HPDE6-E6E7 (cell line): ENCODE data around the gene SCFD2.
"Not testable (repeated sequence)": the region's sequence is repeated elsewhere in the genome, so short reads cannot be mapped to it uniquely, and the experiment has no call there.

Source experiments
- DNase-seq: peaks from one replicate; pipeline ENCODE4 v3.0.0; 2011; ENCODE audit warnings: missing footprints; ENCODE audit errors: extremely low spot score

The SCFD2 gene

DNA sequence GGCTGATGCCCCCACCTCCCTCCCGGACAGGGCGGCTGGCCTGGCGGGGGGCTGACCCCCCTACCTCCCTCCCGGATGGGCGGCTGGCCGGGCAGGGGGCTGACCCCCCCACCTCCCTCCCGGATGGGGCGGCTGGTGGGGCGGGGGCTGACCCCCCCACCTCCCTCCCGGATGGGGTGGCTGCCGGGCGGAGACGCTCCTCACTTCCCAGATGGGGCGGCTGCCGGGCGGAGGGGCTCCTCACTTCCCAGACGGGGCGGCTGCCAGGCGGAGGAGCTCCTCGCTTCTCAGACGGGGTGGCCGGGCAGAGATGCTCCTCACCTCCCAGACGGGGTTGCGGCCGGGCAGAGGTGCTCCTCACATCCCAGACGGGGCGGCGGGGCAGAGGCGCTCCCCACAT is 127.5 kb downstream of the SCFD2 start:
- not testable (repeated sequence) for DNase-seq

DNA sequence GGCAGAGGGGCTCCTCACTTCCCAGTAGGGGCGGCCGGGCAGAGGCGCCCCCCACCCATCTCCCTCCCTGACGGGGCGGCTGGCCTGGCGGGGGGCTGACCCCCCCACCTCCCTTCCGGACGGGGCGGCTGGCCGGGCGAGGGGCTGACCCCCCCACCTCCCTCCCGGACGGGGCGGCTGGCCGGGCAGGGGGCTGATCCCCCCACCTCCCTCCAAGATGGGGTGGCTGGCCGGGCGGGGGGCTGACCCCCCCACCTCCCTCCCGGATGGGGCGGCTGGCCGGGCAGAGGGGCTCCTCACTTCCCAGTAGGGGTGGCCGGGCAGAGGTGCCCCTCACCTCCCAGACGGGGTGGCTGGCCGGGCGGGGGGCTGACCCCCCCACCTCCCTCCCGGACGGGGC is 128.1 kb downstream of the SCFD2 start:
- not testable (repeated sequence) for DNase-seq

DNA sequence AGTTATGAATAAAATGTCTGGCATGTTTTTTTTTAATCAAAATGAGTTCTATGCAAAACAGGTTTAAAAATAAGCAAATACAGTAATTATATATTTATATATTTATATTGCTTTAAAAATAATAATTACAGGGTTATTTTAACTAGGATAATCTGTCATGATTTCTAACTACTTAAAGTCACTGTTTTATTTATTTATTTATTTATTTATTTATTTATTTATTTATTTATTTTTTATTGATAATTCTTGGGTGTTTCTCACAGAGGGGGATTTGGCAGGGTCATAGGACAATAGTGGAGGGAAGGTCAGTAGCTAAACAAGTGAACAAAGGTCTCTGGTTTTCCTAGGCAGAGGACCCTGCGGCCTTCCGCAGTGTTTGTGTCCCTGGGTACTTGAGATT is 129.2 kb downstream of the SCFD2 start:
- not testable (repeated sequence) for DNase-seq

GRCh38 chr4:53235547-53235946 is 130.3 kb downstream of the SCFD2 start:
- no peak for DNase-seq

DNA sequence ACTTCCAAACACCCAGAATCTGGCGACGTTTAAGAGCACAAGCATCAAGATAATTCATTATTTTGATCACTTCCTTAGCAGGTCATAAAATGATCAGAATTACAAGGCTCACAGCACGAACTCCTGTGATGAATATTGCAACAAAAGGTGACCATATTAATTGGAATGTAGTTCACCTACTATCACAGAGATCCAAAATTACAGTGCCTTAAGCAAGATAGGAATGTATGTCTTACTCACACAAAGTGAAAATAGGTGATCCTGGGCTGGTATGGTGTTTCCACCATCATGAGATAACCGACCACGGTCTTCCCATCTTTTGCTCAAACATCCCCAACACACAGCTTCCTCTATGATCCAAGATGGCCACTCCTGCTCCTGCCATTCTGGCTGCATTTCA is 131.2 kb downstream of the SCFD2 start:
- peak; percentile 22 for DNase-seq

GRCh38 chr4:53234111-53234510 is 131.8 kb downstream of the SCFD2 start:
- DNase-seq = no peak

DNA sequence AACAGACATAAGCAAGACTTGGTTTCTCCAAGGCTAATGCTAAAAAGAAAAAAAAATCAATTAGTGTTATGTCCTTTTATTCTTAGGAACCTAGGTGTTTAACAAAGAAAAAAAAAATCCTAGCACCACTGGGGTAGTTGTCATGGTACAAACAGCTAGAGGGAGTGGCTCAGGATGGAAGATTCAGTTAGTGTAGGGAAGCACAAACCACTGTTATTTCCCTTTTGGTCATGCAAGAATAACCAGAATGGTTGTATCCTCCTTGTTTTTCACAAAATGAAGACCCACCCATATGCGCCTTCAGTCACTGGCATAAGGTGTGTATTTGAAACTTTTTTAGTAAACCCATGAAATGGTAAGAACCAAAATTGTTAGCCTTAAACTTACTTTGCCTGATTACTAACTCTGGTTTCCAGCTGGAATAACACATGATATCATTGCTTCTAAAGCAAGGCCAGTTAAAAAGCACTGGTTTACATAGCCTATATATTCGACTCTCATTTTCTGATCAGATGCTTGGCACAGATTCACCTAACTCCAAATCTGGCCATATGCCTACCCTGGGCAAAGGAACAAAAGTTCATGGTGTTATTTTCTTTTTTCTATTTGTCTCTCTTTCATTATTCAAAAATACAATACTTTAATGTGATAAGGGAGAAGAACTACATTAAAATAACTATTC is 132.6 kb downstream of the SCFD2 start:
- no peak for DNase-seq

GRCh38 chr4:53232371-53232770 is 133.5 kb downstream of the SCFD2 start:
- no peak for DNase-seq

GRCh38 chr4:53228036-53228435 is 137.8 kb downstream of the SCFD2 start:
- no peak for DNase-seq

- no peak for DNase-seq
Measured at GRCh38 chr4:53227451-53227850, 138.4 kb downstream of the SCFD2 start.

- DNase-seq = no peak
Measured at GRCh38 chr4:53221832-53222480, 143.9 kb downstream of the SCFD2 start.

- not testable (repeated sequence) for DNase-seq
Measured at GRCh38 chr4:53219148-53219547, 146.7 kb downstream of the SCFD2 start.

DNA sequence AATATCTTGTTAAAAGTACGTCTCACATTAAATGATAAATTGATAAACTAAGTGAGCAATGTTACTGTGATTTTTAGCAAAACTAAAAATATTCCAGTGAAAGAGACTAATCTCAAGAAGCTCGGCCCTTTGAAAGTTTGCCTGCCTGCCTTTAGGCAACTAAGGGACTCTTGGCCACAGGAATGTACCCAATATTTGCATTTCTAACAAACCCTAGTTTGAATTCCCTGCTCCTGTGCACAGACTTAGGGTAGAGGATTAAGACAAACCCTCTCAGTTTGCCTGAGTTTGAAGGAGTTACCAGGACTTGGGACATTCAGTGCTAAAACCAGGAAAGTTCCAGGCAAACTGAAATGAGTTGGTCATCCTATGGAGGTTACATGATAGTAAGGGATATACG is 157.1 kb downstream of the SCFD2 start:
- no peak for DNase-seq

GRCh38 chr4:53205970-53206369 is 159.9 kb downstream of the SCFD2 start:
- no peak for DNase-seq

- DNase-seq = no peak
Measured at GRCh38 chr4:53199356-53199755, 166.5 kb downstream of the SCFD2 start.

- no peak for DNase-seq
Measured at GRCh38 chr4:53197772-53198142, 168.1 kb downstream of the SCFD2 start.

GRCh38 chr4:53196882-53197771 is 168.7 kb downstream of the SCFD2 start:
- peak; percentile 20 for DNase-seq

- no peak for DNase-seq
Measured at GRCh38 chr4:53195815-53196661, 169.8 kb downstream of the SCFD2 start.

- DNase-seq = no peak
Measured at GRCh38 chr4:53194727-53195126, 171.1 kb downstream of the SCFD2 start.

DNA sequence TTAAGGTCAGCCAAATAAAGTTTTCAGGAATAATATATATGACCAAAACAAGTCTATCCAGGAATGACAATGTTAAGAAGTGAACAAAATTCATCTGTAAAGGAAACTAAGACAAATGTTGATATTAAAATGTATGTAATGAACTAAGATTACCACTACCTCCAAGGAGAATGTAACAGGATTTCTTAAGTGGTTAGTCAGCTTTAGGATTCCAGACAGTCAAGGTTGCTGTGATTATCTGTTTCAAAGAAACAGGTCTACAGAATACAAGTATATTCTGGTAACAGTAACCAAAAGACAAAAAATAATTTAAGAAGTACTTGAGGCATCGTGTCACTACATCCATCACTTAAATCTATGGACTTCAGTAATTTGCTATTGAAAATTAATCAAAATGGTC is 172.8 kb downstream of the SCFD2 start:
- no peak for DNase-seq

DNA sequence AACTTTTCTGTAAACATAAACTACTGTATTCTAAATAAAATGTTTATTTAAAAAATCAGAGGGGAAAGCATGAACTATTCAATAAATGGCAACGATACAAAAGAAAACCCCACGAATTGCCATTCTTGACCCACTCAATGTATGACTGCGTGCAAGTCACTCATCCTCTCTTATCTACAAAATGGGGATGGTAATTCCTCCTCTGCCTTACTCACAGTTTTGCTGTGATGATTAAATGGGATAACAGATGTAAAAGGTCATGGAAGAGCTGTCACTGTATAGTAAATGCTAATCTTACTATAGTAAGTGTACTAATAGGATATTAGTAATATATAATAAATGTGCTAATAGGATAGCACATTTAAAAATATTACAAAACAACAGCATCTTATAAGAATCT is 173.4 kb downstream of the SCFD2 start:
- no peak for DNase-seq

DNA sequence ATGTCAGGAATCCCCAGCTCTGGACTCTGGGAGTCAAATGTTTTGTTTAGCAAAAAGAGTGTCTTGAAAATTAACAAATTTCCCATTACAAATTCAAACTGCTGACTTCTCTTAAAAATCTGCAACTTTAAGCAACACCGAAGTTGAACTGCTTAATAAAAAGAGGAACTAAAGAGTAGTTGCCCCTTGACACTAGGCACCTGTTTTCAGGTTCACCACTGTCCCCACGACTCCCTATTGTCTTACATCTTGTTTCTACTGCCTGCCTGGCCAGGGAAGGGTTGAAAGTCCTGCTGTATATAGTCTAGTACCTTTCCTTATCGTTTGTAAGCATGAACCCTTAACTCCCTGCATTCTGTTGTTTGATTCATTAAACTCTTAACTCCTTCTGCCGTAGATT is 173.9 kb downstream of the SCFD2 start:
- no peak for DNase-seq
